Measurements from ENCODE around the gene NFKB2. TPM values are rescaled to one million over a fixed set of nuclear protein-coding genes. Genes with fewer than 3 reads are reported as not detected.
A peak's percentile ranks its signal among the peaks of the same experiment; 100 is the strongest.

NFKB2 gene
- total and polyA plus RNA-seq, 2 of the 4 experiments (the other 2 are of a cell fraction) = 16.1 to 32.3 TPM

DNA sequence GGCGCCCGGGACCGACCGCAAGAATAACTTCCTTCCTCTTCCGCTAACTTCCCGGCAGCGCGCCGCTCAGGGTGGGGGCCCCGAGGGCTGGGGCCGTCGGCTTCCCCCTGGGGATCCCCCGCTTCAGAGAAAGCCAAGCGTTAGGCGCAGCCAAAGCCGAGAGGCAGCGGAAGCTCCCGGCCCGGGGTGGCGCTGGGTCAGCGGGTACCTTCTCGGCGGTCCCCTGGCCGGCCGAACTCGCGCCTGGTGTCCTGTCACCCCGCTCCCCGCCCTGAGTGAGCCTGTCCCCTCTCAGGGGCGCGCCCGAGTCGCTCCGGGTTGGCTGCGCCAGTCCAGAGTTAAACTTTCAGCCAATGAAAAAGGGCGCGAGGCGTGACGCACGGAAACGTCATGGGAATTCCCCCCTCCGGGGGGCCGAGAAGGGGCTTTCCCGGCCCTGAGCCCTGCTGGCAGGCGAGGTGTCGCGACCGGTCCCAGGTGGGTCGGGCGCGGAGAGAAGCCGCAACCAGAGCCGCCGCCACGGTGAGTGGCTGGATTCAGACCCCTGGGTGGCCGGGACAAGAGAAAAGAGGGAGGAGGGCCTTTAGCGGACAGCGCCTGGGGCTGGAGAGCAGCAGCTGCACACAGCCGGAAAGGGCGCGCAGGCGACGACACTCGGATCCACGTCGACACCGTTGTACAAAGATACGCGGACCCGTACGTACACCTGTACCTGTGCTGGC lies 1.3 kb upstream of the NFKB2 start:
- Histone ChIP-seq H3K4me2 (ENCODE audit: low read depth, low read length) (peak overlapping the region; percentile 99), H4K20me1 (ENCODE audit: insufficient read depth, low read length) (0 out of 2 replicates have a peak, but pooled peaks cover 3% of the 10 kb centered on the region), H3K56ac (ENCODE audit: extremely low read depth, insufficient read depth, low read length) (no peak overlapping the region; the same call in 1 of the 2 replicates), H3K23ac (ENCODE audit: low read depth, low read length) (peak overlapping the region; percentile 89), H2AK9ac (replicated peaks; ENCODE audit: low read depth, low read length, poor library complexity) (peak overlapping the region; percentile 86), H3K4me3 (ENCODE audit: insufficient read depth, low read depth, low read length) (peak overlapping the region; percentile 51), H3K14ac (replicated peaks; ENCODE audit: low read depth, low read length) (peak overlapping the region; percentile 67; the same call in 1 of the 2 replicates), H3K36me3 (ENCODE audit: control insufficient read depth, insufficient read depth, low read length) (peaks cover 6% of the 10 kb centered on the region; the same call in 1 of the 2 replicates), H2BK20ac (ENCODE audit: low read depth, low read length) (no peak overlapping the region), H4K5ac (ENCODE audit: low read depth, low read length) (peak overlapping the region; percentile 25; the same call in 1 of the 2 replicates), H2BK120ac (ENCODE audit: low read depth, low read length) (peak overlapping the region; percentile 37), H2AK5ac (ENCODE audit: low read depth, low read length) (peak overlapping the region; percentile 91), H2BK15ac (ENCODE audit: low read depth, low read length) (no peak overlapping the region), H3K18ac (ENCODE audit: low read depth, low read length) (peak overlapping the region; percentile 55; the same call in 1 of the 2 replicates), H3K9me1 (ENCODE audit: insufficient read depth, low read length) (peaks cover 10% of the 10 kb centered on the region), H3K27me3 (ENCODE audit: control insufficient read depth, insufficient read depth, low read length) (no peaks in the 10 kb centered on the region), H3K27ac (ENCODE audit: insufficient read depth, low read length) (peak overlapping the region; percentile 55), H4K8ac (ENCODE audit: low read depth in 2 of 2, low read length in 2 of 2) (peak overlapping the region; percentile 56 to 81; a peak in 2 of 4 replicates), H3K4me1 (ENCODE audit: control insufficient read depth, insufficient read depth, low read length) (peaks cover 7% of the 10 kb centered on the region), H2AFZ (replicated peaks; ENCODE audit: low read length, poor library complexity) (peak overlapping the region; percentile 94), H4K91ac (ENCODE audit: insufficient read depth, low read depth, low read length) (peak overlapping the region; percentile 58; the same call in 1 of the 2 replicates), H3K79me1 (ENCODE audit: low read depth in 1 of 2, low read length in 2 of 2) (peaks cover 13 to 29% of the 10 kb centered on the region in 2 experiments), H3K9me3 (ENCODE audit: control insufficient read depth, insufficient read depth, low read length) (no peaks in the 10 kb centered on the region), H3K9ac (ENCODE audit: low read depth, low read length) (peak overlapping the region; percentile 58), H3K4ac (ENCODE audit: low read depth, low read length) (peak overlapping the region; percentile 84), H2BK5ac (ENCODE audit: low read depth, low read length, poor library complexity, severe bottlenecking) (peak overlapping the region; percentile 82)
- 1% methylated on average over 33 of the region's 71 CpGs; no CpG with 5 or more reads in 1 of the 2 experiments for WGBS, 2 experiments (ENCODE audit: extremely low coverage in 2 of 2, insufficient read length in 1 of 2)
- dilution Hi-C loops (cut with HindIII; ENCODE audit: low sequenced_read_pairs, unreplicated experiment) = no loop called here
- ATAC-seq (ENCODE audit: low read depth) (peak; percentile 89), DNase-seq (peak; percentile 95)
- no TSS peak for BruUV-seq (replicated peaks)
- intact Hi-C loops (cut with micrococcal nuclease) = loop anchor here (1.0 to 10.0 kb wide), 5 partner anchors 27 to 251 kb away; partner anchors contain the start of gene TRIM8
- CTCF ChIA-PET = interaction anchor here (0.6 to 1.4 kb wide), 8 partner anchors 9 to 224 kb away, joined by 3 to 4 read pairs (median 3); no protein-coding TSS in a partner anchor
- POLR2A ChIA-PET (ENCODE audit: unreplicated experiment) = no interaction called here
- in situ Hi-C loops (cut with MboI; ENCODE audit: low sequenced_read_pairs) = loop anchor here (5.0 kb wide), 1 partner anchor 83 kb away; no protein-coding TSS in a partner anchor
- TF ChIP-seq CHD1 (IDR thresholded peaks at IDR 0.05; ENCODE audit: low read depth, low read length) (no peak; the same call in 1 of the 2 replicates), MAFK (IDR thresholded peaks at IDR 0.05; ENCODE audit: low read depth, low read length) (no peak), CEBPB (IDR thresholded peaks at IDR 0.05; ENCODE audit: low read depth, low read length) (no peak), FOS (IDR thresholded peaks at IDR 0.05; ENCODE audit: low read depth, low read length) (peak; percentile 34; the same call in 1 of the 2 replicates), NFE2L2 (IDR thresholded peaks at IDR 0.05; ENCODE audit: low read depth, low read length) (no peak), SMC3 (IDR thresholded peaks at IDR 0.05; ENCODE audit: low read depth, low read length) (peak; percentile 74; the same call in 1 of the 2 replicates), RAD21 (IDR thresholded peaks at IDR 0.05; ENCODE audit: low read length) (no peak), RFX5 (IDR thresholded peaks at IDR 0.05; ENCODE audit: low read depth, low read length) (no peak), MXI1 (IDR thresholded peaks at IDR 0.05; ENCODE audit: borderline replicate concordance, low read depth, low read length) (no peak), BHLHE40 (IDR thresholded peaks at IDR 0.05; ENCODE audit: low read depth, low read length) (peak; percentile 24; the same call in 1 of the 2 replicates), ELK1 (IDR thresholded peaks at IDR 0.05; ENCODE audit: borderline replicate concordance, low read depth, low read length) (no peak), MAZ (IDR thresholded peaks at IDR 0.05; ENCODE audit: borderline replicate concordance, low read depth, low read length) (peak; percentile 93), POLR2A (IDR thresholded peaks at IDR 0.05; ENCODE audit: low read depth, low read length) (peak; percentile 93), RCOR1 (IDR thresholded peaks at IDR 0.05; ENCODE audit: insufficient replicate concordance, low read length) (no peak)
- TF ChIP-seq, protein P1, sequence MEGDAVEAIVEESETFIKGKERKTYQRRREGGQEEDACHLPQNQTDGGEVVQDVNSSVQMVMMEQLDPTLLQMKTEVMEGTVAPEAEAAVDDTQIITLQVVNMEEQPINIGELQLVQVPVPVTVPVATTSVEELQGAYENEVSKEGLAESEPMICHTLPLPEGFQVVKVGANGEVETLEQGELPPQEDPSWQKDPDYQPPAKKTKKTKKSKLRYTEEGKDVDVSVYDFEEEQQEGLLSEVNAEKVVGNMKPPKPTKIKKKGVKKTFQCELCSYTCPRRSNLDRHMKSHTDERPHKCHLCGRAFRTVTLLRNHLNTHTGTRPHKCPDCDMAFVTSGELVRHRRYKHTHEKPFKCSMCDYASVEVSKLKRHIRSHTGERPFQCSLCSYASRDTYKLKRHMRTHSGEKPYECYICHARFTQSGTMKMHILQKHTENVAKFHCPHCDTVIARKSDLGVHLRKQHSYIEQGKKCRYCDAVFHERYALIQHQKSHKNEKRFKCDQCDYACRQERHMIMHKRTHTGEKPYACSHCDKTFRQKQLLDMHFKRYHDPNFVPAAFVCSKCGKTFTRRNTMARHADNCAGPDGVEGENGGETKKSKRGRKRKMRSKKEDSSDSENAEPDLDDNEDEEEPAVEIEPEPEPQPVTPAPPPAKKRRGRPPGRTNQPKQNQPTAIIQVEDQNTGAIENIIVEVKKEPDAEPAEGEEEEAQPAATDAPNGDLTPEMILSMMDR (conservative IDR thresholded peaks at IDR 0.05; ENCODE audit: low read depth, low read length) = no peak; the same call in 1 of the 2 replicates

All from IMR-90 (cell line).